KMS-11 (cell line): ENCODE data around the gene PCK2.

ENCODE experiments used
- H2AFZ ChIP-seq: fragments of 200-600 bp; sonication (generic); 2 replicates; pipeline ENCODE4 v1.6.1; 2016; ENCODE audit warnings: antibody characterized with exemption, mixed run types, low read depth
- H3K27ac ChIP-seq: fragments of 200-600 bp; sonication (generic); 2 replicates; pipeline ENCODE4 v1.6.1; 2016; ENCODE audit warnings: mild to moderate bottlenecking, mixed run types
- H3K27me3 ChIP-seq: fragments of 200-600 bp; sonication (generic); 2 replicates; pipeline ENCODE4 v1.6.1; 2017; ENCODE audit warnings: mild to moderate bottlenecking, low read depth, mixed run types, moderate library complexity; ENCODE audit not compliant: insufficient read depth
- H3K36me3 ChIP-seq: fragments of 200-600 bp; sonication (generic); 2 replicates; pipeline ENCODE4 v1.6.1; 2017; ENCODE audit warnings: mild to moderate bottlenecking, mixed run types; ENCODE audit not compliant: insufficient read depth
- H3K4me1 ChIP-seq: fragments of 200-600 bp; sonication (generic); 2 replicates; pipeline ENCODE4 v1.6.1; 2016; ENCODE audit warnings: mild to moderate bottlenecking, low read depth, mixed run types; ENCODE audit not compliant: poor library complexity, severe bottlenecking
- H3K4me2 ChIP-seq: fragments of 200-600 bp; sonication (generic); 2 replicates; pipeline ENCODE4 v1.7.0; 2016; ENCODE audit warnings: mild to moderate bottlenecking, mixed run types
- H3K4me3 ChIP-seq: fragments of 200-600 bp; sonication (generic); IDR thresholded peaks from 2 replicates; pipeline ENCODE4 v1.6.1; 2017; ENCODE audit warnings: low read depth, low read length, mixed read lengths; ENCODE audit not compliant: insufficient read depth
- H3K79me2 ChIP-seq: fragments of 200-600 bp; sonication (generic); 2 replicates; pipeline ENCODE4 v1.6.1; 2016; ENCODE audit warnings: low read depth, mixed run types; ENCODE audit not compliant: insufficient read depth
- H3K9ac ChIP-seq: fragments of 200-600 bp; sonication (generic); 2 replicates; pipeline ENCODE4 v1.6.1; 2016; ENCODE audit warnings: mild to moderate bottlenecking, mixed run types
- H4K20me1 ChIP-seq: fragments of 200-600 bp; sonication (generic); 2 replicates; pipeline ENCODE4 v1.6.1; 2016; ENCODE audit warnings: mild to moderate bottlenecking, mixed run types; ENCODE audit not compliant: insufficient read depth
- TF ChIP-seq, protein P1 (sequence below): fragments of 200-600 bp; sonication (generic); conservative IDR thresholded peaks from 2 replicates; pipeline ENCODE4 v1.6.1; 2017; ENCODE audit warnings: low read depth, mild to moderate bottlenecking, antibody characterized with exemption, low read length, moderate library complexity, mixed read lengths

The PCK2 gene

GRCh38 chr14:24075485-24076301 lies 18.4 kb upstream of the PCK2 start:
- Histone ChIP-seq H3K4me2 (no peak overlapping the region), H3K27ac (no peak overlapping the region), H3K4me3 (no peak overlapping the region), H3K79me2 (no peaks in the 10 kb centered on the region), H3K9ac (no peak overlapping the region), H4K20me1 (no peaks in the 10 kb centered on the region), H3K4me1 (peaks cover 9% of the 10 kb centered on the region), H3K36me3 (no peaks in the 10 kb centered on the region), H2AFZ (no peak overlapping the region), H3K27me3 (no peaks in the 10 kb centered on the region)
- TF ChIP-seq, protein P1, sequence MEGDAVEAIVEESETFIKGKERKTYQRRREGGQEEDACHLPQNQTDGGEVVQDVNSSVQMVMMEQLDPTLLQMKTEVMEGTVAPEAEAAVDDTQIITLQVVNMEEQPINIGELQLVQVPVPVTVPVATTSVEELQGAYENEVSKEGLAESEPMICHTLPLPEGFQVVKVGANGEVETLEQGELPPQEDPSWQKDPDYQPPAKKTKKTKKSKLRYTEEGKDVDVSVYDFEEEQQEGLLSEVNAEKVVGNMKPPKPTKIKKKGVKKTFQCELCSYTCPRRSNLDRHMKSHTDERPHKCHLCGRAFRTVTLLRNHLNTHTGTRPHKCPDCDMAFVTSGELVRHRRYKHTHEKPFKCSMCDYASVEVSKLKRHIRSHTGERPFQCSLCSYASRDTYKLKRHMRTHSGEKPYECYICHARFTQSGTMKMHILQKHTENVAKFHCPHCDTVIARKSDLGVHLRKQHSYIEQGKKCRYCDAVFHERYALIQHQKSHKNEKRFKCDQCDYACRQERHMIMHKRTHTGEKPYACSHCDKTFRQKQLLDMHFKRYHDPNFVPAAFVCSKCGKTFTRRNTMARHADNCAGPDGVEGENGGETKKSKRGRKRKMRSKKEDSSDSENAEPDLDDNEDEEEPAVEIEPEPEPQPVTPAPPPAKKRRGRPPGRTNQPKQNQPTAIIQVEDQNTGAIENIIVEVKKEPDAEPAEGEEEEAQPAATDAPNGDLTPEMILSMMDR = no peak

DNA sequence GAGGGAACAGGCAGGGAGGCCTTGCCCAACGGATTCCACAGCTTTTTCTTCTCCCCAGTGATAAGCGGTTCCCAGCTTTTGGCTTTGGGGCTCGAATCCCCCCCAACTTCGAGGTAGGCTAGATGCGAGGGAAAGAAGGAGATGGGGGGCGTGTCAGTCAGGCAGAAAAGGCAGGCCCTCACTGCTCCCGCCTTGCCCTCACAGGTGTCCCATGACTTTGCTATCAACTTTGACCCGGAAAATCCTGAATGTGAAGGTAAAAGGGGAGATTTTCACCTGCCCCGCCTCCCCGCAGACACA lies 17.9 kb upstream of the PCK2 start:
- Histone ChIP-seq H3K79me2 (no peaks in the 10 kb centered on the region), H3K36me3 (no peaks in the 10 kb centered on the region), H3K9ac (no peak overlapping the region), H3K4me2 (no peak overlapping the region), H3K4me3 (no peak overlapping the region), H2AFZ (no peak overlapping the region), H3K27ac (no peak overlapping the region), H4K20me1 (no peaks in the 10 kb centered on the region), H3K27me3 (no peaks in the 10 kb centered on the region), H3K4me1 (peaks cover 9% of the 10 kb centered on the region)
- TF ChIP-seq, protein P1 = no peak

DNA sequence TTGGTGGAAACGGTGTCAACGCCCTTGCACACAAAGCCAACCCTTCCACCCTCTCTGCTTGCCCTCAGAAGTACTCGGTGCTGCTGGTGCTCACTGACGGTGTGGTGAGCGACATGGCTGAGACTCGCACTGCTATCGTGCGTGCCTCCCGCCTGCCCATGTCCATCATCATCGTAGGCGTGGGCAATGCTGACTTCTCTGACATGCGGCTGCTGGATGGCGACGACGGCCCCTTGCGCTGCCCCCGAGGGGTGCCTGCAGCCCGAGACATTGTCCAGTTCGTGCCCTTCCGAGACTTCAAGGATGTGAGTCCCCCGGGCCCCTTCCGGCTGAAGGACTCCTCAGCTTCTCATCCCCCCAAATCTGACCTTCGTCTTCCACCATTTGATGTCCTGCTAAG lies 17.0 kb upstream of the PCK2 start:
- Histone ChIP-seq H3K27me3 (no peaks in the 10 kb centered on the region), H3K36me3 (no peaks in the 10 kb centered on the region), H3K4me3 (no peak overlapping the region), H2AFZ (no peak overlapping the region), H4K20me1 (no peaks in the 10 kb centered on the region), H3K9ac (no peak overlapping the region), H3K79me2 (no peaks in the 10 kb centered on the region), H3K4me1 (peaks cover 9% of the 10 kb centered on the region), H3K4me2 (no peak overlapping the region), H3K27ac (no peak overlapping the region)
- TF ChIP-seq, protein P1 = no peak

DNA sequence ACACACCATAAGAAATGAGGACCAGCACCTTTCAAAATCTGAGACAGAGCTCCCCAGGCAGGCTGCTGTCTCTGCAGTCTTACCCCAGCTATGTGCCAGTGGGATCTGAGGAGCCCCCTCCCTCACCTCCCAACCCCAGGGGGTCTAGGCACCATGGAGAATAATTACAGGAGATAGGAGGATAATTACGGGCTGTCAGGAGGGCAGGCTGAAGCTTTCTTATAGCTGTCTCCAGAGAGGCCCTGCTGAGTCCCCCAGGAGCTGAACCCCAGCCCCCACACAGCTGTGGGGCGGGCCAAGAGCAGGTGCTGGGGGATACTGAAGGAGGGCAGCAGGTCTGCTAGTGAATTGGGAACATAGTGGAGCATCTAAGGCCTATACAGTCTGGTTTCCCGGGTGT lies 16.0 kb upstream of the PCK2 start:
- H3K4me3 ChIP-seq = no peak overlapping the region
- no peak overlapping the region for H3K27ac ChIP-seq
- no peaks in the 10 kb centered on the region; the same call in 1 of the 2 replicates for H3K27me3 ChIP-seq
- no peaks in the 10 kb centered on the region for H3K79me2 ChIP-seq
- H3K4me1 ChIP-seq = peaks cover 9% of the 10 kb centered on the region
- no peaks in the 10 kb centered on the region for H4K20me1 ChIP-seq
- no peaks in the 10 kb centered on the region for H3K36me3 ChIP-seq
- TF ChIP-seq, protein P1 = no peak
- H2AFZ ChIP-seq = no peak overlapping the region
- H3K4me2 ChIP-seq = no peak overlapping the region
- H3K9ac ChIP-seq = no peak overlapping the region
